Epithelial cell of esophagus (primary cell): ENCODE measurements around the gene PAQR9.

Experiments used
- DNase-seq: peaks from one replicate; pipeline ENCODE4 v3.0.0; 2010; ENCODE audit warnings: low read depth
- H3K4me3 ChIP-seq: 2 replicates; pipeline ENCODE4 v1.5.1; 2011; ENCODE audit warnings: mild to moderate bottlenecking, low read length, control low read depth
- TF ChIP-seq, protein P1 (sequence below): IDR thresholded peaks from 2 replicates; pipeline ENCODE4 v1.5.1; 2011; ENCODE audit warnings: low read depth, mild to moderate bottlenecking, low read length, control low read depth, inconsistent platforms; ENCODE audit not compliant: insufficient read depth; ENCODE audit errors: missing control alignments

Gene PAQR9

DNA sequence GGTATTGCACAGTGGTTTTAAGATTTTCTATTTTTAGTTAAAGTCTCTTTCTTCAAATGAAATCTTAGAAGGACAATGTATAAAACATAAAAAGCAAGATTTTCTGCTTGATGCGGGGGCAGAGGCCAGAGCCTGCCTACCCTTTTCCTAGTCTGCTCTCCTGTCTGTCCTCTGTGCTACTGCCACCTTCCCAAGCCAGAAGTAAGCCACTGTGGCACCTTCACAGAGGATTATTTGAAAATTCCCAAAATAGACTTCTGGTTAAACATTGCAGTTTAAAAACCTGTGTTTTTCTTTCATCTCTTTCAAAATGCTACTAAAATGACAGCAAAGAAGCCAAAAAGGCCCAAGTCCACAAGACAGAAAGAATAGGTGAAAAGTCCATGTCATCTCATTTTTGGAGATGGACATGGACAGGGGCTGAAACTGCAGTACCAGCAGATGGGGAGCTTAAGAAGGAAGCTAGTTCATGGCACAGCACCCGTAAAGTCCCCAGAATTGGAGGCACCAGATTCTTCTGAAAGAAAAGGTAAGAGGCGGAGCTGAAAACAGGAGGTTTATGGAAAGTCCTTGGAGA lies 37.0 kb downstream of the PAQR9 start:
- H3K4me3 ChIP-seq: no peak overlapping the region
- TF ChIP-seq, protein P1, sequence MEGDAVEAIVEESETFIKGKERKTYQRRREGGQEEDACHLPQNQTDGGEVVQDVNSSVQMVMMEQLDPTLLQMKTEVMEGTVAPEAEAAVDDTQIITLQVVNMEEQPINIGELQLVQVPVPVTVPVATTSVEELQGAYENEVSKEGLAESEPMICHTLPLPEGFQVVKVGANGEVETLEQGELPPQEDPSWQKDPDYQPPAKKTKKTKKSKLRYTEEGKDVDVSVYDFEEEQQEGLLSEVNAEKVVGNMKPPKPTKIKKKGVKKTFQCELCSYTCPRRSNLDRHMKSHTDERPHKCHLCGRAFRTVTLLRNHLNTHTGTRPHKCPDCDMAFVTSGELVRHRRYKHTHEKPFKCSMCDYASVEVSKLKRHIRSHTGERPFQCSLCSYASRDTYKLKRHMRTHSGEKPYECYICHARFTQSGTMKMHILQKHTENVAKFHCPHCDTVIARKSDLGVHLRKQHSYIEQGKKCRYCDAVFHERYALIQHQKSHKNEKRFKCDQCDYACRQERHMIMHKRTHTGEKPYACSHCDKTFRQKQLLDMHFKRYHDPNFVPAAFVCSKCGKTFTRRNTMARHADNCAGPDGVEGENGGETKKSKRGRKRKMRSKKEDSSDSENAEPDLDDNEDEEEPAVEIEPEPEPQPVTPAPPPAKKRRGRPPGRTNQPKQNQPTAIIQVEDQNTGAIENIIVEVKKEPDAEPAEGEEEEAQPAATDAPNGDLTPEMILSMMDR: no peak
- no peak for DNase-seq

DNA sequence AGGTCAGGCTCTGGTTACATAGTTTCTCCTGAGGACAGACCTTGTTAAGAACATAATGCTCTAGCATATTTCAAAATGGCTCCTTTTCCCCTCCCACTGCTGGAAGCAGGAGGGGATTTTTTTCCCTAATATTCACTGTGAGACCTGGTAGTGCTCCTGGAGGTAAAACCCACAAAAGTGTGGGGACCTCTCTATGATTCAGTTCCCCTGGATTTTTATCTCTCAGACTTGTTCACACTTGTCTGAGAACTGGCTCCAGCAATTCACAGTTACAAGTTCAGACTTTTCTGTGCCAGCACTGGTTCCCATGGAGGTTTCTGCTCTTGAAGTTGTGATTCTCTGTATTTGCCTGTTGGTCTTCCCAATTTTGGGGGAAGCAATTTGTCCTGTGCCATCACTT lies 38.3 kb downstream of the PAQR9 start:
- no peak overlapping the region for H3K4me3 ChIP-seq
- TF ChIP-seq, protein P1: no peak

DNA sequence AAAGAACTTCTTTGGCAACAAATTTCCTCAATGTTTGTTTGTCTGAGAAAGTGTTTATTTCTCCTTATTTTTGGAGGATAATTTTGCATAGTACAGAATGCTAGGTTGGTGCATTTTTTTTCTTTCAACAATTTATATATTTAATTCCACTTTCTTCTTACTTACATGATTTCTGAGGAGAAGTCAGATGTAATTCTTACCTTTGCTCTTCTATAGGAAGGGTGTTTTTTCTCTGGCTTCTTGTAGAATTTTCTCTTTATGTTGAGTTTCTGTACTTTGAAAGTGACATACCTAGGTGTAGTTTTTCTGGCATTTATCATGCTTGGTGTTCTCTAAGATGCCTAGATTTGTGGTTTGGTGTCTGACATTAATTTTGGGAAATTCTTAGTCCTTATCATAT lies 39.8 kb downstream of the PAQR9 start:
- TF ChIP-seq, protein P1: no peak
- H3K4me3 ChIP-seq: no peak overlapping the region
- no peak for DNase-seq

More for the DNA sequence above, 38.3 kb downstream of the PAQR9 start:
- DNase-seq: peak; percentile 91

DNA sequence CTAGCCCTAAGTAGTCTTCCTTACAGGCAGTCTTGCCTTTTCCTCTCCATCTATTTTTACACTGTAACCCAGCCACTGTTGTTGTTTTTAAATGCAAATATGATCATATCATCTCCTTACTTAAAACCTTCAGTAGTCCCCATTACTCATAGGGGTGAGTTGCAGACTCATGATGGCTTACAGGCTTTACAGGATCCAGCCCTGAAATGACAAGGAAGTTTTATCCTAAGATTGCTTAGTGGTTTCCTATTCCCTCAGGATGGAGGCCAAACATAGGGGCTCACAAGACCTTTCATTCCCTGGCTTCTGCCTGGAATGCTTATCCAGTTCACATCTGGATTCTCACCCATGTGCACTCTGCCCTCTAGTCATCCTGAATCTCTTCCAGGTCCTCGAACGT lies 46.9 kb downstream of the PAQR9 start:
- TF ChIP-seq, protein P1: no peak
- DNase-seq: peak; percentile 74
- H3K4me3 ChIP-seq: no peak overlapping the region

DNA sequence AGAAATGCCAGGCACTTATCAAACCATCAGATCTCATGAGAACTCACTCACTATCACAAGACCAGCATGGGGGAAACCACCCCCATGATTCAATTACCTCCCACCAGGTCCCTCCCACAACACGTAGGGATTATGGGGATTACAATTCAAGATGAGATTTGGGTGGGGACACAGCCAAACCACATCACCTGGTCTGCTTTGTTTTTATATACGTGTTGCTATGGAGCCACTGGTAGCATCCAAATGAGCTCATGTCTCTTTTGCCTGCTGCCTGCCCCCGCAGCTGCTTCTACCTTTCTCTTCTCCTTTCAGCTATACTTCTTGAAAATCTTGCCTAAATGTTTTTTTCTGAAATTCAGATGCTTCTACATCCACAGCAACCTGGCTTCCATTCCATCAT lies 47.8 kb downstream of the PAQR9 start:
- no peak for DNase-seq
- TF ChIP-seq, protein P1: no peak
- no peak overlapping the region for H3K4me3 ChIP-seq

DNA sequence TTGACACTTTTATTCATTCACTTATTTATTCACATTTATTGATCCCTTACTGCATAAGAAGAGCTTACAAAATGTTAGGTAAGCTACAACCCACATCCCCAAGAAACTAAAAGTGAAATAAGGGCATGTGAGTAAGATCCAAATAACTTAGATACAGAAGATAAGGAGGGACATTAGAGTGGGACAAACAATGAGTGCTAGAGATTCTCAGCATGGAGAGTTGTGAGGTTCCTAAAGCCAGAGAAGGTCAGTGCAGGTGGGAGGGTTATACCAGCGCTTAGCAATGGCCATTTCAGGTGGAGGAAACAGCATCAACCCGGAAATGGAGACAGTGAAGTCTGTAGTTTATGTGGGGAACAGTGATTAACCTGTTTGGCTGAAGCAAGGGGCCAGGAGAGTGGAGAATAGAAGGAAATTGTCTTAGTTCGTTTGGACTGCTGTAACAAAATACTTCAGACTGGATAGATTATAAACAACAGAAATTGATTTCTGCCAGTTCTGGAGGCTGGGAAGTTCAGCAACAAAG lies 49.1 kb downstream of the PAQR9 start:
- TF ChIP-seq, protein P1: no peak
- DNase-seq: no peak

DNA sequence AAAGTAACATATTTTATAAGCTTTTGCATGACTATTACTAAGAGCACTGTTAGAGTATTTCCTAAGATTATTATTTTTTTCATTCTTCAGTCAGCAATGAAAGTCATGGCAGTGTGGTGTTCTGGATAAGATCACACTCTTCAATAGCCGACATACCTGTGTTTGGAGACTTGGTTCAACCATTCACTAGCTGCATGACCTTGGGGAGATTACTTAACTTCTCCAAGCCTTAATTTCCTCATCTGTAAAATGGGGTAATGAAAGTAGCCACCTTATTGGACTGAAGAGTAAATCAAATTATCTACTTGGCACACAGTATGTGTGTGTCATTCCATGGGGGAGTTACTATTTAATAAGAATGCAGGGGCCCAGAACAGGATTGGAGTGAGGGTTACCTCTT lies 50.0 kb downstream of the PAQR9 start:
- TF ChIP-seq, protein P1: no peak
- no peak overlapping the region for H3K4me3 ChIP-seq
- DNase-seq: no peak

More for the DNA sequence above, 49.1 kb downstream of the PAQR9 start:
- H3K4me3 ChIP-seq: no peak overlapping the region
